Measurements from ENCODE around the gene NEURL2.

DNA sequence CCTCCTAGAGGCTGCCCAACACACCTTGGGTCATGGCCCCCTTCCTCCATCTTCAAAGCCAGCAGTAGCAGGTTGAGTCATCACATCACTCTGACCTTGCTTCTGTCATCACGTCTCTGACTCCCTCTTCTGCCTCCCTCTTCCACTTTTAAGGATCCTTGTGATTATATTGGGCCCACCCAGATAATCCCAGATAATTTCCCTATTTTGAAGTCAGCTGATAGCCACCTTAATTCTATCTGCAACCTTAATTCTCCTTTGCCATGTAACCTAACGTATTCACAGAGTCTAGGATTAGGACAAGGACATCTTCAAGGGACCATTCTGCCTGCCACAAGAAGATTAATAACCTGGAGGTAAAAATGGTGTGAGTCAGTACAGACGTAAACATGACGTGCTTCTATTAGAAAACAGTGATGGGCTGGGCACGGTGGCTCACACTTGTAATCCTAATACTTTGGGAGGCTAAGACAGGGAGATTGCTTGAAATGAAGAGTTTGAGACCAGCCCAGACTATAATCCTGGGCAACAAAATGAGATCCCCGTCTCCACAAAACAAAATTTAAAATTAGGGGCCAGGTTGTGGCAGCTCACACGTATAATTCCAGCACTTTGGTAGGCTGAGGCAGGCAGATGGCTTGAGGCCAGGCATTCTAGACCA, 30.3 kb downstream of the NEURL2 start:
- no peak for TF ChIP-seq POLR2A (IDR thresholded peaks at IDR 0.05)
- TF ChIP-seq, protein P1, sequence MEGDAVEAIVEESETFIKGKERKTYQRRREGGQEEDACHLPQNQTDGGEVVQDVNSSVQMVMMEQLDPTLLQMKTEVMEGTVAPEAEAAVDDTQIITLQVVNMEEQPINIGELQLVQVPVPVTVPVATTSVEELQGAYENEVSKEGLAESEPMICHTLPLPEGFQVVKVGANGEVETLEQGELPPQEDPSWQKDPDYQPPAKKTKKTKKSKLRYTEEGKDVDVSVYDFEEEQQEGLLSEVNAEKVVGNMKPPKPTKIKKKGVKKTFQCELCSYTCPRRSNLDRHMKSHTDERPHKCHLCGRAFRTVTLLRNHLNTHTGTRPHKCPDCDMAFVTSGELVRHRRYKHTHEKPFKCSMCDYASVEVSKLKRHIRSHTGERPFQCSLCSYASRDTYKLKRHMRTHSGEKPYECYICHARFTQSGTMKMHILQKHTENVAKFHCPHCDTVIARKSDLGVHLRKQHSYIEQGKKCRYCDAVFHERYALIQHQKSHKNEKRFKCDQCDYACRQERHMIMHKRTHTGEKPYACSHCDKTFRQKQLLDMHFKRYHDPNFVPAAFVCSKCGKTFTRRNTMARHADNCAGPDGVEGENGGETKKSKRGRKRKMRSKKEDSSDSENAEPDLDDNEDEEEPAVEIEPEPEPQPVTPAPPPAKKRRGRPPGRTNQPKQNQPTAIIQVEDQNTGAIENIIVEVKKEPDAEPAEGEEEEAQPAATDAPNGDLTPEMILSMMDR (IDR thresholded peaks at IDR 0.05), result no peak
